GM12878 (cell line): ENCODE measurements around the gene AEN. TPM values are rescaled to one million over a fixed set of nuclear protein-coding genes. Genes with fewer than 3 reads are reported as not detected.

Experiments
- EED ChIP-seq: sonication (generic); IDR thresholded peaks from 2 replicates; pipeline ENCODE4 v1.6.1; 2016; ENCODE audit warnings: antibody characterized with exemption, low read depth
- HDAC2 ChIP-seq: fragments of 200-600 bp; sonication (generic); IDR thresholded peaks from 2 replicates; pipeline ENCODE4 v1.6.1; 2017
- IRF3 ChIP-seq: fragments of 450-650 bp; IDR thresholded peaks from 2 replicates; pipeline ENCODE4 v1.6.1; 2014; ENCODE audit warnings: mild to moderate bottlenecking
- MLLT1 ChIP-seq: fragments of 450-650 bp; IDR thresholded peaks from 2 replicates; pipeline ENCODE4 v1.6.1; 2016; ENCODE audit warnings: mild to moderate bottlenecking
- MTA3 ChIP-seq: IDR thresholded peaks from 2 replicates; pipeline ENCODE4 v1.6.1; 2012; ENCODE audit warnings: low read length, inconsistent platforms, borderline replicate concordance
- MYB ChIP-seq: fragments of 150-350 bp; IDR thresholded peaks from 2 replicates; pipeline ENCODE4 v1.6.1; 2014; ENCODE audit warnings: mild to moderate bottlenecking, low read depth, low read length, borderline replicate concordance
- MYC ChIP-seq: IDR thresholded peaks from 2 replicates; pipeline ENCODE4 v1.6.1; 2011; ENCODE audit warnings: mild to moderate bottlenecking, low read length, moderate library complexity, inconsistent platforms; ENCODE audit not compliant: insufficient read depth, insufficient replicate concordance, insufficient read length, severe bottlenecking
- PAX8 ChIP-seq: fragments of 450-650 bp; IDR thresholded peaks from 2 replicates; pipeline ENCODE4 v1.6.1; 2017; ENCODE audit warnings: mild to moderate bottlenecking, moderate library complexity
- SPI1 ChIP-seq: IDR thresholded peaks from 2 replicates; pipeline ENCODE4 v1.6.1; 2011; ENCODE audit warnings: low read depth, mild to moderate bottlenecking, low read length, moderate library complexity, borderline replicate concordance; ENCODE audit not compliant: insufficient read depth
- SREBF2 ChIP-seq: IDR thresholded peaks from 2 replicates; pipeline ENCODE4 v1.6.1; 2012; ENCODE audit warnings: mild to moderate bottlenecking, low read length
- STAT1 ChIP-seq: fragments of 450-650 bp; conservative IDR thresholded peaks from 2 replicates; pipeline ENCODE4 v1.6.1; 2014; ENCODE audit warnings: antibody characterized with exemption, mild to moderate bottlenecking
- USF2 ChIP-seq: IDR thresholded peaks from 2 replicates; pipeline ENCODE4 v1.6.1; 2011; ENCODE audit warnings: low read depth, low read length, improper control_type of control experiment, borderline replicate concordance
- ZBED1 ChIP-seq: IDR thresholded peaks from 2 replicates; pipeline ENCODE4 v1.6.1; 2016; ENCODE audit warnings: borderline replicate concordance
- polyA plus RNA-seq, 11 experiments: library from polyadenylated mRNA; depleted of rRNA in 4 of 11; unstranded in 6 of 11; stranded (reverse) in 5 of 11; fragments of >200 nt; fragmentation: Nextera tagmentation in 4 of 11; fragmentation: Illumina TruSeq in 1 of 11; extraction: Ambion mirVana in 4 of 11; extraction: Trizol in 1 of 11; gene quantifications; 1 replicate in 1 of 11; 2 replicates in 10 of 11; pipeline versions ENCODE4 v1.2.1 to v1.2.3, GENCODE V29; 2011 to 2016; ENCODE audit warnings: inconsistent platforms in 2 of 11, missing spikeins in 2 of 11, low read depth in 1 of 11
- total RNA-seq, 4 experiments: library from RNA; depleted of rRNA in 3 of 4; stranded (reverse); fragments of >200 nt in 3 of 4; fragmentation: Illumina TruSeq in 1 of 4; extraction: Trizol in 1 of 4; gene quantifications; 2 replicates each; pipeline versions ENCODE4 v1.2.1 to v1.2.3, GENCODE V29; 2013 to 2021

AEN gene
- total and polyA plus RNA-seq, 10 of the 15 experiments (the other 5 are each of a cell fraction or from before 2014, with no cell fraction given): 11.7 to 81.2 (median 53.7) TPM

GRCh38 chr15:88620995-88621772, at the start of gene AEN (continued):
- TF ChIP-seq MLLT1 (no peak), IRF3 (peak; percentile 88), STAT1 (no peak), MYC (peak; percentile 97), SREBF2 (no peak), EED (0 out of 2 replicates have a peak, but pooled peaks have one; percentile 25), MYB (no peak), ZBED1 (no peak), MTA3 (no peak), USF2 (peak; percentile 20), HDAC2 (no peak), SPI1 (no peak), PAX8 (no peak)
